B cell (primary cell): Measurements from ENCODE around the gene APOC1. TPM values are rescaled to one million over a fixed set of nuclear protein-coding genes. Genes with fewer than 3 reads are reported as not detected.

Experiments used
- ATAC-seq: fragments of 200-7000 bp; cut with Tn5 transposase; one replicate; pipeline ENCODE4 v1.10.0; 2021; ENCODE audit warnings: low read depth, mild to moderate bottlenecking, moderate number of reproducible peaks, moderate library complexity
- CTCF ChIA-PET: fragments of 350-600 bp; sonication (Branson Sonifier 250); formaldehyde crosslinking; loops from one replicate; lab custom pipeline; 2021; ENCODE audit warnings: antibody characterized with exemption, inconsistent platforms; lab: Charles Lee
- POLR2A ChIA-PET: fragments of 350-600 bp; sonication (Branson Sonifier 250); formaldehyde crosslinking; loops from one replicate; lab custom pipeline; 2021; ENCODE audit warnings: antibody characterized with exemption; lab: Charles Lee
- DNase-seq: peaks from one replicate; pipeline ENCODE4 v3.0.0; 2013
- H2AFZ ChIP-seq: 2 replicates; pipeline ENCODE4 v1.6.1; 2012; ENCODE audit warnings: mild to moderate bottlenecking, low read depth, low read length; ENCODE audit not compliant: insufficient read depth, poor library complexity, severe bottlenecking
- H3K27ac ChIP-seq, 2 donors: 1 replicate in 1 of 2; 2 replicates in 1 of 2; pipeline ENCODE4 v1.5.1; 2012 to 2013; ENCODE audit warnings: low read length in 2 of 2, mild to moderate bottlenecking in 2 of 2, moderate library complexity in 1 of 2
- H3K27me3 ChIP-seq, 4 experiments: fragments of 200-600 bp in 1 of 4; sonication (generic) in 1 of 4; replicated peaks in 1 of 4; 1 replicate in 2 of 4; 2 replicates in 2 of 4; pipeline versions ENCODE4 v1.6.1 to v1.7.0; 2013 to 2016; ENCODE audit warnings: low read length in 3 of 4, mild to moderate bottlenecking in 2 of 4, mixed read lengths in 1 of 4, moderate library complexity in 1 of 4; ENCODE audit not compliant: insufficient read depth in 4 of 4, control insufficient read depth in 3 of 4; ENCODE audit errors: control extremely low read depth in 1 of 4
- H3K36me3 ChIP-seq, 2 experiments: replicated peaks in 1 of 2; 1 replicate in 1 of 2; 2 replicates in 1 of 2; pipeline versions ENCODE4 v1.6.1 to v1.7.1; 2013; ENCODE audit warnings: low read length in 1 of 2; ENCODE audit not compliant: insufficient read depth in 2 of 2, control insufficient read depth in 1 of 2; ENCODE audit errors: control extremely low read depth in 1 of 2, extremely low read depth in 1 of 2
- H3K4me1 ChIP-seq, 2 donors: fragments of 200-600 bp in 1 of 2; sonication (generic) in 1 of 2; 1 replicate in 1 of 2; 2 replicates in 1 of 2; pipeline versions ENCODE4 v1.5.1 to v1.6.1; 2013 to 2017; ENCODE audit warnings: low read length in 2 of 2; ENCODE audit not compliant: control insufficient read depth in 2 of 2, insufficient read depth in 2 of 2
- H3K4me2 ChIP-seq: replicated peaks from 2 replicates; pipeline ENCODE3; 2012; ENCODE audit warnings: mild to moderate bottlenecking, low read depth, low read length; ENCODE audit not compliant: poor library complexity, severe bottlenecking
- H3K4me3 ChIP-seq, 5 experiments: fragments of 200-600 bp in 1 of 5; sonication (generic) in 1 of 5; 1 replicate in 3 of 5; 2 replicates in 2 of 5; pipeline versions ENCODE4 v1.5.1 to v1.7.0; 2011 to 2016; ENCODE audit warnings: low read length in 4 of 5, mild to moderate bottlenecking in 4 of 5, low read depth in 2 of 5, control low read depth in 1 of 5, moderate library complexity in 1 of 5; ENCODE audit not compliant: insufficient read depth in 1 of 5; ENCODE audit errors: control extremely low read depth in 1 of 5, extremely low read depth in 1 of 5
- H3K79me2 ChIP-seq: fragments of 200-600 bp; sonication (generic); one replicate; pipeline ENCODE4 v1.6.0; 2016; ENCODE audit warnings: low read length; ENCODE audit not compliant: control insufficient read depth, insufficient read depth
- H3K9ac ChIP-seq: fragments of 200-600 bp; sonication (generic); 2 replicates; pipeline ENCODE4 v1.6.1; 2017; ENCODE audit warnings: mild to moderate bottlenecking, low read length, moderate library complexity
- H3K9me3 ChIP-seq, 3 donors: one replicate each; pipeline versions ENCODE4 v1.6.1 to v1.7.1; 2013; ENCODE audit warnings: low read length in 2 of 3; ENCODE audit not compliant: control insufficient read depth in 2 of 3, insufficient read depth in 1 of 3; ENCODE audit errors: control extremely low read depth in 1 of 3
- H4K20me1 ChIP-seq: 2 replicates; pipeline ENCODE4 v1.6.0; 2012; ENCODE audit warnings: mild to moderate bottlenecking, low read length; ENCODE audit not compliant: insufficient read depth, control insufficient read depth, poor library complexity, severe bottlenecking
- H3K27ac Mint-ChIP-seq: one replicate; pipeline ENCODE4 v1.8.0; 2021; ENCODE audit warnings: mixed read lengths
- H3K27me3 Mint-ChIP-seq: one replicate; pipeline ENCODE4 v1.8.0; 2021; ENCODE audit warnings: mixed read lengths
- H3K4me1 Mint-ChIP-seq: one replicate; pipeline ENCODE4 v1.8.0; 2021; ENCODE audit warnings: mixed read lengths
- H3K4me3 Mint-ChIP-seq: one replicate; pipeline ENCODE4 v1.8.0; 2021; ENCODE audit warnings: mixed read lengths
- H3K9me3 Mint-ChIP-seq: one replicate; pipeline ENCODE4 v1.8.0; 2022; ENCODE audit warnings: mixed read lengths; ENCODE audit not compliant: insufficient read depth
- CTCF ChIP-seq: fragments of 200-600 bp; IDR thresholded peaks from one replicate; pipeline ENCODE4 v1.8.0; 2022; ENCODE audit warnings: antibody characterized with exemption, mild to moderate bottlenecking
- EZH2 ChIP-seq: IDR thresholded peaks from 2 replicates; pipeline ENCODE4 v1.6.1; 2012; ENCODE audit warnings: borderline replicate concordance, low read depth, mild to moderate bottlenecking, moderate library complexity, low read length; ENCODE audit not compliant: insufficient read depth, poor library complexity, severe bottlenecking
- WGBS: methylation state at CpG from one replicate; pipeline ENCODE4 v1.1.5; 2013; ENCODE audit warnings: missing lambda C conversion rate; ENCODE audit not compliant: insufficient coverage; 5-methylcytosine and 5-hydroxymethylcytosine counted together
- intact Hi-C: fragments of 100-400 bp; cut with micrococcal nuclease; formaldehyde crosslinking; loops from one replicate; pipeline ENCODE4 v1.10.0; 2022
- polyA plus RNA-seq: library from polyadenylated mRNA; depleted of rRNA; stranded (reverse); fragments of >200 nt; gene quantifications from 2 replicates; pipeline ENCODE4 v1.2.3, GENCODE V29; 2012
- total RNA-seq, 2 donors: library from RNA; stranded (reverse); fragments of 120-200 nt in 1 of 2; gene quantifications; 1 replicate in 1 of 2; 2 replicates in 1 of 2; pipeline versions ENCODE4 v1.2.3 to v1.2.4, GENCODE V29; 2013 to 2022

Gene APOC1
- total and polyA plus RNA-seq, 2 donors (not counting 1 experiment from before 2014, with no cell fraction given): not detected

- Mint-ChIP-seq H3K4me1 (peaks cover 6% of the 10 kb centered on the region), H3K9me3 (no peaks in the 10 kb centered on the region), H3K4me3 (no peak overlapping the region), H3K27me3 (peaks cover 17% of the 10 kb centered on the region), H3K27ac (no peak overlapping the region)
- no peak overlapping the region for H3K4me2 ChIP-seq
- H2AFZ ChIP-seq: no peak overlapping the region
- TF ChIP-seq CTCF: no peak
- no peak for TF ChIP-seq EZH2
- no peaks in the 10 kb centered on the region for H3K79me2 ChIP-seq
- no peak overlapping the region for H3K4me3 ChIP-seq
- no peaks in the 10 kb centered on the region for H4K20me1 ChIP-seq
- CTCF ChIA-PET: no interaction called here
- no peak overlapping the region for H3K9ac ChIP-seq
- intact Hi-C loops: no loop called here
- POLR2A ChIA-PET: no interaction called here
- peaks cover 0 to 6% (median 0%) of the 10 kb centered on the region in 3 donors for H3K9me3 ChIP-seq
- no peak overlapping the region for H3K27ac ChIP-seq
- no peak for DNase-seq
- H3K4me1 ChIP-seq: peaks cover 4 to 8% of the 10 kb centered on the region in 2 donors
- H3K36me3 ChIP-seq: no peaks in the 10 kb centered on the region
- ATAC-seq: no peak
- peaks cover 0 to 10% (median 5%) of the 10 kb centered on the region in 4 experiments for H3K27me3 ChIP-seq
- 93% methylated on average over 7 of the region's 7 CpGs for WGBS
These were observed 15.7 kb downstream of the APOC1 start for GRCh38 chr19:44930088-44930487.

GRCh38 chr19:44931541-44931940, 17.1 kb downstream of the APOC1 start:
- ATAC-seq: no peak
- H3K27ac ChIP-seq: no peak overlapping the region
- CTCF ChIA-PET: no interaction called here

More at GRCh38 chr19:44931541-44931940, 17.1 kb downstream of the APOC1 start:
- Histone ChIP-seq H4K20me1 (no peaks in the 10 kb centered on the region), H3K27me3 (peaks cover 0 to 8% (median 2%) of the 10 kb centered on the region in 4 experiments), H3K36me3 (no peaks in the 10 kb centered on the region), H3K4me1 (peaks cover 4 to 7% of the 10 kb centered on the region in 2 donors), H3K79me2 (no peaks in the 10 kb centered on the region), H2AFZ (no peak overlapping the region), H3K4me2 (no peak overlapping the region), H3K4me3 (no peak overlapping the region), H3K9ac (no peak overlapping the region), H3K9me3 (peaks cover 0 to 6% (median 0%) of the 10 kb centered on the region in 3 donors)
- peaks cover 4% of the 10 kb centered on the region for H3K4me1 Mint-ChIP-seq
- intact Hi-C loops: no loop called here
- H3K4me3 Mint-ChIP-seq: no peak overlapping the region
- POLR2A ChIA-PET: no interaction called here
- 82% methylated on average over 3 of the region's 4 CpGs for WGBS
- no peaks in the 10 kb centered on the region for H3K9me3 Mint-ChIP-seq
- no peak overlapping the region for H3K27ac Mint-ChIP-seq
- H3K27me3 Mint-ChIP-seq: peaks cover 5% of the 10 kb centered on the region
- DNase-seq: no peak
- no peak for TF ChIP-seq EZH2
- TF ChIP-seq CTCF: no peak
